Right lobe of liver (tissue), 6 donors: ENCODE measurements around the gene BMP4. TPM values are rescaled to one million over a fixed set of nuclear protein-coding genes. Genes with fewer than 3 reads are reported as not detected.

Source experiments
- ATAC-seq, 4 donors: fragments of 200-7000 bp; cut with Tn5 transposase; one replicate each; pipeline ENCODE4 v1.9.1; 2020; ENCODE audit warnings: mild to moderate bottlenecking in 4 of 4, moderate library complexity in 4 of 4
- DNase-seq, 3 donors: peaks; one replicate each; pipeline ENCODE4 v3.0.0-alpha.2; 2020
- H3K27ac ChIP-seq, 3 donors: fragments of 200-600 bp; one replicate each; pipeline ENCODE4 v1.8.0; 2022
- H3K27me3 ChIP-seq, 2 donors: fragments of 200-600 bp; one replicate each; pipeline ENCODE4 v1.8.0; 2022
- H3K36me3 ChIP-seq, 4 donors: fragments of 200-600 bp; sonication (generic) in 1 of 4; one replicate each; pipeline versions ENCODE4 v1.5.1 to v1.8.0; 2017 to 2022; ENCODE audit warnings: control low read depth in 1 of 4
- H3K4me1 ChIP-seq, 4 donors: fragments of 200-600 bp; sonication (generic) in 1 of 4; one replicate each; pipeline versions ENCODE4 v1.5.1 to v1.8.0; 2017 to 2022; ENCODE audit warnings: control low read depth in 1 of 4
- H3K4me3 ChIP-seq, 3 donors: fragments of 200-600 bp; one replicate each; pipeline ENCODE4 v1.8.0; 2022
- H3K9me3 ChIP-seq, 4 donors: fragments of 200-600 bp; sonication (generic) in 1 of 4; one replicate each; pipeline versions ENCODE4 v1.5.1 to v1.8.0; 2017 to 2022; ENCODE audit warnings: control low read depth in 1 of 4
- CTCF ChIP-seq, 4 donors: fragments of 200-600 bp in 3 of 4; fragments of 450-650 bp in 1 of 4; IDR thresholded peaks; one replicate each; pipeline versions ENCODE4 v1.5.1 to v1.8.0; 2016 to 2022; ENCODE audit warnings: antibody characterized with exemption in 4 of 4, mild to moderate bottlenecking in 2 of 4
- POLR2A ChIP-seq: fragments of 450-650 bp; IDR thresholded peaks from one replicate; pipeline ENCODE4 v1.6.1; 2017; ENCODE audit warnings: antibody characterized with exemption, mild to moderate bottlenecking
- WGBS: methylation state at CpG from one replicate; pipeline ENCODE4 v1.1.6; 2018; ENCODE audit warnings: low coverage, low lambda C conversion rate; ENCODE audit not compliant: insufficient coverage; ENCODE audit errors: missing lambda C conversion rate; 5-methylcytosine and 5-hydroxymethylcytosine counted together
- intact Hi-C, 2 donors: fragments of 100-400 bp; cut with DNase I; formaldehyde crosslinking; loops; one replicate each; pipeline versions ENCODE4 v1.11.2 to v1.14.1; 2022
- total RNA-seq, 6 experiments: library from RNA; depleted of rRNA in 2 of 6; stranded (reverse); fragments of >200 nt in 2 of 6; fragmentation: NEBNext Ultra II Directional in 3 of 6; extraction: Animal tissue kit (Norgen Biotek cat#: 25700) in 3 of 6; gene quantifications; one replicate each; pipeline versions ENCODE4 v1.1.0 to v1.2.4, GENCODE V29; 2016 to 2023
- donor health status: DM: no; HTN: yes; CAD: no.
- donor health status: DM: no; HTN: no; CAD: no.
- donor health status: DM: no; HTN: no; CAD: no.
- donor health status: DM: no; HTN: yes; CAD: no.
- donor health status: DM: no; HTN: yes; CAD: no.

Gene BMP4
- total RNA-seq, 6 experiments from 2014 or later = 1.8 to 3.1 (median 2.4) TPM

- Histone ChIP-seq H3K27ac (peak overlapping the region in 2 of 3 donors; percentile 31 to 86), H3K27me3 (no peaks in the 10 kb centered on the region), H3K36me3 (no peaks in the 10 kb centered on the region), H3K4me1 (peaks cover 0 to 14% (median 3%) of the 10 kb centered on the region in 4 donors), H3K4me3 (peak overlapping the region; percentile 51 to 69 (median 66)), H3K9me3 (no peaks in the 10 kb centered on the region)
- under 1% methylated on average over 27 of the region's 53 CpGs for WGBS
- peak in 1 of 4 donors; percentile 4 for ATAC-seq
- DNase-seq = peak in 2 of 3 donors; percentile 33 to 47
- TF ChIP-seq CTCF (IDR thresholded peaks at IDR 0.05) (peak in 2 of 4 donors; percentile 3 to 8), POLR2A (no peak)
- intact Hi-C loops = no loop called here
Measured at GRCh38 chr14:53954551-53955228, 1.9 kb downstream of the BMP4 start.

GRCh38 chr14:53953828-53954550 is 2.6 kb downstream of the BMP4 start:
- DNase-seq (peak; percentile 49 to 59 (median 54)), ATAC-seq (peak; percentile 26 to 48 (median 36))
- Histone ChIP-seq H3K27me3 (no peaks in the 10 kb centered on the region), H3K27ac (peak overlapping the region; percentile 59 to 86 (median 79)), H3K9me3 (no peaks in the 10 kb centered on the region), H3K4me1 (peaks cover 0 to 14% (median 3%) of the 10 kb centered on the region in 4 donors), H3K36me3 (no peaks in the 10 kb centered on the region), H3K4me3 (peak overlapping the region; percentile 51 to 69 (median 66))
- 1% methylated on average over 29 of the region's 51 CpGs for WGBS
- TF ChIP-seq POLR2A (no peak), CTCF (IDR thresholded peaks at IDR 0.05) (no peak)
- intact Hi-C loops = no loop called here

GRCh38 chr14:53953002-53953827 is 3.4 kb downstream of the BMP4 start:
- Histone ChIP-seq H3K4me1 (peaks cover 0 to 14% (median 3%) of the 10 kb centered on the region in 4 donors), H3K36me3 (no peaks in the 10 kb centered on the region), H3K27me3 (no peaks in the 10 kb centered on the region), H3K9me3 (no peaks in the 10 kb centered on the region), H3K27ac (peak overlapping the region; percentile 59 to 86 (median 79)), H3K4me3 (peak overlapping the region; percentile 51 to 69 (median 66))
- TF ChIP-seq POLR2A = peak; percentile 88
- no peak for TF ChIP-seq CTCF (IDR thresholded peaks at IDR 0.05)
- 0% methylated on average over 26 of the region's 72 CpGs for WGBS
- peak; percentile 89 to 92 (median 92) for DNase-seq
- peak; percentile 88 to 97 (median 94) for ATAC-seq
- intact Hi-C loops = no loop called here

GRCh38 chr14:53952533-53952932 is 4.1 kb downstream of the BMP4 start:
- intact Hi-C loops = no loop called here
- peak overlapping the region; percentile 51 to 69 (median 66) for H3K4me3 ChIP-seq
- H3K27ac ChIP-seq = peak overlapping the region; percentile 31 to 54 (median 43)
- H3K9me3 ChIP-seq = no peaks in the 10 kb centered on the region
- H3K4me1 ChIP-seq = peaks cover 0 to 14% (median 3%) of the 10 kb centered on the region in 4 donors
- WGBS = 10% methylated on average over 8 of the region's 10 CpGs
- DNase-seq (no peak), ATAC-seq (peak in 1 of 4 donors; percentile 8)
- no peaks in the 10 kb centered on the region for H3K36me3 ChIP-seq
- TF ChIP-seq CTCF (IDR thresholded peaks at IDR 0.05) = no peak
- no peak for TF ChIP-seq POLR2A
- H3K27me3 ChIP-seq = no peaks in the 10 kb centered on the region
